ENCODE data around the gene SCN1A. TPM values are rescaled to one million over a fixed set of nuclear protein-coding genes. Genes with fewer than 3 reads are reported as not detected.

The SCN1A gene
- total RNA-seq (0.32 TPM), polyA plus RNA-seq (not detected)

GRCh38 chr2:166127217-166128155 lies at the start of gene SCN1A:
Gene SCN1A, minus strand, starts transcription at chr2:166128020. Its CDS starts 54,399 bp downstream, at chr2:166073621.
- H3K4me1 ChIP-seq (ENCODE audit: insufficient read depth) = no peaks in the 10 kb centered on the region
- H3K27ac ChIP-seq (ENCODE audit: low read depth) = no peak within 1 kb of the TSS
- DNase-seq (ENCODE audit: extremely low spot score) = no peak
- 20% methylated on average over 7 of the region's 7 CpGs for WGBS
- H3K36me3 ChIP-seq (ENCODE audit: insufficient read depth) = no peaks in the 10 kb centered on the region
- H3K4me3 ChIP-seq (ENCODE audit: low read depth, low read length) = no peak within 1 kb of the TSS

- H3K27ac ChIP-seq (ENCODE audit: low read depth) = no peak overlapping the region
- no peaks in the 10 kb centered on the region for H3K4me1 ChIP-seq (ENCODE audit: insufficient read depth)
- H3K4me3 ChIP-seq (ENCODE audit: low read depth, low read length) = no peak overlapping the region
- 92% methylated on average over 2 of the region's 2 CpGs for WGBS
- H3K36me3 ChIP-seq (ENCODE audit: insufficient read depth) = no peaks in the 10 kb centered on the region
- DNase-seq (ENCODE audit: extremely low spot score) = no peak
These were observed 45.4 kb upstream of the SCN1A start for GRCh38 chr2:166173263-166173662.

GRCh38 chr2:166171216-166171615 lies 43.4 kb upstream of the SCN1A start:
- Histone ChIP-seq H3K36me3 (ENCODE audit: insufficient read depth) (no peaks in the 10 kb centered on the region), H3K27ac (ENCODE audit: low read depth) (no peak overlapping the region), H3K4me1 (ENCODE audit: insufficient read depth) (no peaks in the 10 kb centered on the region), H3K4me3 (ENCODE audit: low read depth, low read length) (no peak overlapping the region)
- no peak for DNase-seq (ENCODE audit: extremely low spot score)
- 59% methylated on average over 3 of the region's 3 CpGs for WGBS

- H3K4me1 ChIP-seq (ENCODE audit: insufficient read depth) = no peaks in the 10 kb centered on the region
- H3K27ac ChIP-seq (ENCODE audit: low read depth) = no peak overlapping the region
- H3K4me3 ChIP-seq (ENCODE audit: low read depth, low read length) = no peak overlapping the region
- DNase-seq (ENCODE audit: extremely low spot score) = no peak
- 84% methylated on average over 2 of the region's 2 CpGs for WGBS
- no peaks in the 10 kb centered on the region for H3K36me3 ChIP-seq (ENCODE audit: insufficient read depth)
These were observed 42.5 kb upstream of the SCN1A start for GRCh38 chr2:166170356-166170755.

- Histone ChIP-seq H3K4me3 (ENCODE audit: low read depth, low read length) (no peak overlapping the region), H3K27ac (ENCODE audit: low read depth) (no peak overlapping the region), H3K4me1 (ENCODE audit: insufficient read depth) (no peaks in the 10 kb centered on the region), H3K36me3 (ENCODE audit: insufficient read depth) (no peaks in the 10 kb centered on the region)
- WGBS = 22% methylated on average over 2 of the region's 2 CpGs
- DNase-seq (ENCODE audit: extremely low spot score) = no peak
These were observed 39.6 kb upstream of the SCN1A start for GRCh38 chr2:166167449-166167848.

DNA sequence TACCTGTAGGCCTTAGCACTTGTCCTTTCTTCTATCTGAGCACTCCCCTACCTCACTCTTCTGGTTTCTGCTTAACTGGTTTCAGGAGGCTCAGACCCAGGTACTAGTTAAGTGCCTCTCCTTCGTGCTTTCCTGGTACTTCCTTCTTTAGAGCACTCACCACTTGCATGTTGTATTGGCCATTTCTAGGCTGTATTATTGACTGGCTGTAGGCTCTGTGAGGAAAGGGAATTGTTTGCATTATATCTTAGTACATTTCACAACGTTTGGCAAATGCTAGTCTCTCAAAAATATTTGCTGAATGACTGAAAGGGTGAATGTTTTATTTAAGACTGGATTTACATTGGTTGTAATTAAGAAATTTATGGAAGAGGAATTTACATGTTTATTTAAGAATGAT lies 36.0 kb upstream of the SCN1A start:
- 48% methylated on average over 2 of the region's 2 CpGs for WGBS
- H3K4me3 ChIP-seq (ENCODE audit: low read depth, low read length) = no peak overlapping the region
- no peaks in the 10 kb centered on the region for H3K4me1 ChIP-seq (ENCODE audit: insufficient read depth)
- H3K36me3 ChIP-seq (ENCODE audit: insufficient read depth) = no peaks in the 10 kb centered on the region
- no peak overlapping the region for H3K27ac ChIP-seq (ENCODE audit: low read depth)
- DNase-seq (ENCODE audit: extremely low spot score) = no peak

DNA sequence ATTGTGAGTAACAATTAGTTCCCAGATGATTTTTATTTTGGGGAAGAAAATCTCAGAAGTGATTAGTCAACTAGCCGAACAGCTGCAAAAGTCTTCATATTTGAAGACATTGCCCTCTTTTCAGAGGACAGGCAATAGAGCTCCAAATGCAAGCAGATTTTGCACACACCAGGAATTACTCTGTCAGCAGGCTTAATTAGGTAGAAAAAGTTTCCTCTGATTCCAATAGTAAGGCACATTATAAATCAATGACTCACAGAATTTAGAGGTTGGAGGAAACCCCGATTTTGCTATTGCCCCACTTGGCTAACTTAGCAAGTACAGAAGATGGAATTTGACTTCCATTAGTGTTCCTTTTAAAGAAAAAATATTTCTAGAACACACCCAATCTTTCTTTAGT lies 30.7 kb upstream of the SCN1A start:
- Histone ChIP-seq H3K4me3 (ENCODE audit: low read depth, low read length) (no peak overlapping the region), H3K4me1 (ENCODE audit: insufficient read depth) (no peaks in the 10 kb centered on the region), H3K27ac (ENCODE audit: low read depth) (no peak overlapping the region), H3K36me3 (ENCODE audit: insufficient read depth) (no peaks in the 10 kb centered on the region)
- WGBS = 75% methylated on average over 2 of the region's 2 CpGs
- no peak for DNase-seq (ENCODE audit: extremely low spot score)

GRCh38 chr2:166157578-166157977 lies 29.8 kb upstream of the SCN1A start:
- 64% methylated on average over 2 of the region's 2 CpGs for WGBS
- Histone ChIP-seq H3K27ac (ENCODE audit: low read depth) (no peak overlapping the region), H3K36me3 (ENCODE audit: insufficient read depth) (no peaks in the 10 kb centered on the region), H3K4me3 (ENCODE audit: low read depth, low read length) (no peak overlapping the region), H3K4me1 (ENCODE audit: insufficient read depth) (no peaks in the 10 kb centered on the region)
- DNase-seq (ENCODE audit: extremely low spot score) = no peak

DNA sequence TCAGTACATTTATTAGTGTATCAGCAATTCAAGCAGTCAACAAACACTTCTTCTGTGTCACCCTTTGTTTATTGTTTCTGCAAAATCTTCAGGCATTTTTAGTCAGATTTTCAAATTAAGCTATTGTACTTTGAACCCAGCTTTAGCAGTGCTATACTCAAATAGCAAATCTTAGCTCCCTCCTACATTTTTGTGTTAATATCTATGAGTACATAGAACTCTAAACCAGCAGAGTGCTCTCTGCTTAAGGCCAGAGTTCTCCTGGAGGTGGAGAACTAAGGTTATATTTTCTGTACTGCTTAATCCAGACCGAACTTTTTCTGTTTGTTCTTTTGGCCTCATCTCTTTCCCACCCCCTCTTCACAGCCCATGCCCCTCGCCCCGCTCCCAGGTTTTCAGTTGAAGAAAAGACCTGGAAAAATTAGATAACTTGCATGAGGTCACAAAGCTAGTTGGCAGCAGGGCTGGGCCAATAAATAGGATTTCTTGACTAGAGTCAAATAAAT lies 29.2 kb upstream of the SCN1A start:
- H3K36me3 ChIP-seq (ENCODE audit: insufficient read depth) = no peaks in the 10 kb centered on the region
- H3K27ac ChIP-seq (ENCODE audit: low read depth) = no peak overlapping the region
- no peak for DNase-seq (ENCODE audit: extremely low spot score)
- no peaks in the 10 kb centered on the region for H3K4me1 ChIP-seq (ENCODE audit: insufficient read depth)
- no peak overlapping the region for H3K4me3 ChIP-seq (ENCODE audit: low read depth, low read length)
- 90% methylated on average over 3 of the region's 3 CpGs for WGBS

DNA sequence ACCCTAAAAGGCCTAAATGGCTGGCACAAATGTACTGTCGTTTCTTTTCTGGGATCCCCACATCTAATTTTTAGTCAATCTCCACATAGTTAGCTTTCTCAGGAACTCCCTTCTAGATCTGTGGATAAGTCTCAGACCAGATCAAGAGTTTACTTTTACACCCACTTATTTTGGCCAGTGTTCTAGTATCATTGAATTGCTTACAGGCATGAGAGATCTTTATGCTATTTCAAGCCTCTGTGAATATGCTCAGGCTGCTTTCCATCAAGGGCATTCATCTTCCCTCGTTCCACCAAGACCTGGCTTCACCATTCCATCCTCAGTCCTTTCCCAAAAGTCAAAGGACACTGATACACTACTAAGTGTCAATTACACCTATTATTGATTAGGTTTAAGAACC lies 27.8 kb upstream of the SCN1A start:
- H3K4me1 ChIP-seq (ENCODE audit: insufficient read depth) = no peaks in the 10 kb centered on the region
- 70% methylated on average over 2 of the region's 2 CpGs for WGBS
- no peak for DNase-seq (ENCODE audit: extremely low spot score)
- H3K4me3 ChIP-seq (ENCODE audit: low read depth, low read length) = no peak overlapping the region
- H3K27ac ChIP-seq (ENCODE audit: low read depth) = no peak overlapping the region
- no peaks in the 10 kb centered on the region for H3K36me3 ChIP-seq (ENCODE audit: insufficient read depth)

DNA sequence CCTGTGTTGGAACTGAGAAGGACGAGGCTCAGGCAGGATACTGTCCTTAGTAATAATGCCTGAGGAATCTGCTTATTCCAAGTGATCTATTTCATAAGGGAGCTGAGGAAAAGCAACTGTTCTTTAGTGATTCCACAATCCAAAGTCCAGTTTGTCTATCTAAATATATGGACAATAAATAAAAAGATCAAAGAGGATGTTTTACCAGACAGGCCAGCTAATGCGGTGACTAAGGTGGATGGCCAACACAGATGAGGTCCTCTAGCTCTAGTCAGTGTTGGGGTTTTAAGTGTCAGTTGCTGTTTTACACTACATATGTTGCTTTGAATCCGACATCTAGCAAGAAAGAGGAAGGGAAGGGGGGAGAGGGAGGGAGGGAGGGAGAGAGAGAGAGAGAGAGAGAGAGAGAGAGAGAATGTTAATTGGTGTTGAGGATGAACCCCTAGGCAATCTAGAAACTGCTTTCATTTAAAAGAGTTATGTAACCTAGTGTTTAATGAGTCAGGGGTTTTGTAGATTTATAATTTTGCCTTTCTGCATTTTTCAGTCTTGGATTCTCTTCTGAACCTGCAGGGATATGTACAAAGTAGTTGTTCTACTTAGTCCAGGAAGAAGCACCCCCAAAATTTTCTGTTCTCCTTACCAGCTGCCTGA lies 27.0 kb upstream of the SCN1A start:
- no peak for DNase-seq (ENCODE audit: extremely low spot score)
- WGBS = 29% methylated on average over 3 of the region's 3 CpGs

DNA sequence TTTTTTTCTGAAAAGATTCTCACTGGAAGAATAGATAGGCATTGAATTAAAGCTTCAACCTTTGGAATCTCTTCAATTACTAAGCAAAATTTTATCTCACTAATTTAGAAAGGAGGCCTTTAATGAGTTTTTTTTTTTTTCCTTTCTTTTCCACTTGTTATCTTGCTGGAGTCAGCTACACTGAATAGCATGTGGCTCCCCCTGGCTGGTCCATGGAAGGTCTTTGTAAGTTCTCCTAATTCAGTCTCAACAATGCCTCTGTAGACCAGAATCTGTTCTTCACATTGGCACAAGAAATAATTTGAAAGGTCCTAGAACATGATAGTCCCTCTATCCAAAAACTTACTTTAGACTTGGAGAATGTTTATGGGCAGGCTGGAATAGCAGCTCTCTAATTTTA lies 24.2 kb upstream of the SCN1A start:
- Histone ChIP-seq H3K4me3 (ENCODE audit: low read depth, low read length) (no peak overlapping the region), H3K27ac (ENCODE audit: low read depth) (no peak overlapping the region)

More for the DNA sequence above, 27.0 kb upstream of the SCN1A start:
- Histone ChIP-seq H3K36me3 (ENCODE audit: insufficient read depth) (no peaks in the 10 kb centered on the region), H3K27ac (ENCODE audit: low read depth) (no peak overlapping the region), H3K4me3 (ENCODE audit: low read depth, low read length) (no peak overlapping the region), H3K4me1 (ENCODE audit: insufficient read depth) (no peaks in the 10 kb centered on the region)

GRCh38 chr2:166148500-166149400 lies 20.9 kb upstream of the SCN1A start:
- Histone ChIP-seq H3K4me3 (ENCODE audit: low read depth, low read length) (no peak overlapping the region), H3K4me1 (ENCODE audit: insufficient read depth) (no peaks in the 10 kb centered on the region), H3K36me3 (ENCODE audit: insufficient read depth) (no peaks in the 10 kb centered on the region), H3K27ac (ENCODE audit: low read depth) (no peak overlapping the region)
- WGBS = 71% methylated on average over 7 of the region's 7 CpGs
- no peak for DNase-seq (ENCODE audit: extremely low spot score)

More for the DNA sequence above, 24.2 kb upstream of the SCN1A start:
- DNase-seq (ENCODE audit: extremely low spot score) = no peak
- H3K4me1 ChIP-seq (ENCODE audit: insufficient read depth) = no peaks in the 10 kb centered on the region
- no peaks in the 10 kb centered on the region for H3K36me3 ChIP-seq (ENCODE audit: insufficient read depth)

Data from urinary bladder (tissue), 4 donors.